Loucy (cell line): ENCODE data around the gene CACNA1C.

ENCODE experiments used
- H2AFZ ChIP-seq: fragments of 200-600 bp; sonication (generic); 2 replicates; pipeline ENCODE4 v1.6.0; 2016; ENCODE audit warnings: antibody characterized with exemption, mild to moderate bottlenecking, low read length, moderate library complexity
- H3F3A ChIP-seq: fragments of 200-600 bp; 2 replicates; pipeline ENCODE4 v1.6.0; 2016; ENCODE audit warnings: antibody characterized with exemption, low read depth, mild to moderate bottlenecking
- H3K27me3 ChIP-seq: fragments of 200-600 bp; sonication (generic); 2 replicates; pipeline ENCODE4 v1.6.1; 2014; ENCODE audit warnings: low read length, mild to moderate bottlenecking; ENCODE audit not compliant: insufficient read depth, poor library complexity, severe bottlenecking
- H3K36me3 ChIP-seq: fragments of 200-600 bp; sonication (generic); 2 replicates; pipeline ENCODE4 v1.6.1; 2016; ENCODE audit warnings: low read length; ENCODE audit not compliant: insufficient read depth
- H3K4me1 ChIP-seq: fragments of 200-600 bp; sonication (generic); 2 replicates; pipeline ENCODE4 v1.5.1; 2014; ENCODE audit warnings: low read length, mild to moderate bottlenecking; ENCODE audit not compliant: insufficient read depth, poor library complexity, severe bottlenecking
- H3K4me2 ChIP-seq: fragments of 200-600 bp; sonication (generic); 2 replicates; pipeline ENCODE4 v1.6.0; 2014; ENCODE audit warnings: antibody characterized with exemption, low read length, low read depth, mild to moderate bottlenecking; ENCODE audit not compliant: poor library complexity, severe bottlenecking
- H3K4me3 ChIP-seq: fragments of 200-600 bp; sonication (generic); 2 replicates; pipeline ENCODE4 v1.5.1; 2014; ENCODE audit warnings: low read length, mild to moderate bottlenecking, mixed read lengths; ENCODE audit not compliant: poor library complexity, severe bottlenecking
- H3K79me2 ChIP-seq: fragments of 200-600 bp; sonication (generic); 2 replicates; pipeline ENCODE4 v1.6.1; 2014; ENCODE audit warnings: low read length; ENCODE audit not compliant: insufficient read depth
- H3K9ac ChIP-seq: fragments of 200-600 bp; sonication (generic); 2 replicates; pipeline ENCODE4 v1.6.0; 2014; ENCODE audit warnings: mild to moderate bottlenecking, low read depth, low read length, moderate library complexity; ENCODE audit not compliant: poor library complexity, severe bottlenecking
- H3K9me2 ChIP-seq: fragments of 200-600 bp; sonication (generic); replicated peaks from 2 replicates; pipeline ENCODE4 v1.6.1; 2016; ENCODE audit warnings: low read depth, low read length, mixed read lengths
- H3K9me3 ChIP-seq: fragments of 200-600 bp; sonication (generic); 2 replicates; pipeline ENCODE4 v1.6.1; 2014; ENCODE audit warnings: mild to moderate bottlenecking, antibody characterized with exemption, low read length, low read depth; ENCODE audit not compliant: insufficient read depth
- H4K20me1 ChIP-seq: fragments of 200-600 bp; sonication (generic); 2 replicates; pipeline ENCODE4 v1.6.0; 2014; ENCODE audit warnings: antibody characterized with exemption, low read length, mild to moderate bottlenecking; ENCODE audit not compliant: insufficient read depth, poor library complexity, severe bottlenecking
- CTCF ChIP-seq: fragments of 200-600 bp; sonication (generic); conservative IDR thresholded peaks from 2 replicates; pipeline ENCODE4 v1.5.1; 2014; ENCODE audit warnings: mild to moderate bottlenecking, antibody characterized with exemption, low read length
- EZH2phosphoT487 ChIP-seq: fragments of 200-600 bp; IDR thresholded peaks from 2 replicates; pipeline ENCODE4 v1.6.1; 2018; ENCODE audit warnings: antibody characterized with exemption, mild to moderate bottlenecking, moderate library complexity, borderline replicate concordance

Gene CACNA1C

GRCh38 chr12:2693980-2694610, 641.3 kb downstream of the CACNA1C start:
- H4K20me1 ChIP-seq = no peaks in the 10 kb centered on the region
- no peaks in the 10 kb centered on the region for H3F3A ChIP-seq
- H3K4me3 ChIP-seq = no peak overlapping the region
- H3K4me2 ChIP-seq = no peak overlapping the region
- H3K9me2 ChIP-seq = no peaks in the 10 kb centered on the region
- no peaks in the 10 kb centered on the region for H3K9me3 ChIP-seq
- TF ChIP-seq CTCF = no peak
- H3K4me1 ChIP-seq = peaks cover 28% of the 10 kb centered on the region
- no peak overlapping the region for H3K9ac ChIP-seq
- H3K27me3 ChIP-seq = no peaks in the 10 kb centered on the region
- no peaks in the 10 kb centered on the region for H3K36me3 ChIP-seq
- peaks cover 12% of the 10 kb centered on the region; the same call in 1 of the 2 replicates for H3K79me2 ChIP-seq
- no peak overlapping the region for H2AFZ ChIP-seq

- peaks cover 17% of the 10 kb centered on the region for H3K4me1 ChIP-seq
- H3K9ac ChIP-seq = no peak overlapping the region
- no peak for TF ChIP-seq EZH2phosphoT487
- no peak for TF ChIP-seq CTCF
- no peaks in the 10 kb centered on the region for H3K27me3 ChIP-seq
- H3K79me2 ChIP-seq = no peaks in the 10 kb centered on the region
- H3K9me3 ChIP-seq = no peaks in the 10 kb centered on the region
- no peaks in the 10 kb centered on the region for H4K20me1 ChIP-seq
- H2AFZ ChIP-seq = no peak overlapping the region
- no peaks in the 10 kb centered on the region for H3K9me2 ChIP-seq
- no peak overlapping the region for H3K4me2 ChIP-seq
- no peak overlapping the region for H3K4me3 ChIP-seq
- no peaks in the 10 kb centered on the region for H3K36me3 ChIP-seq
- H3F3A ChIP-seq = no peaks in the 10 kb centered on the region
These were observed 643.3 kb downstream of the CACNA1C start for GRCh38 chr12:2696136-2696535.

DNA sequence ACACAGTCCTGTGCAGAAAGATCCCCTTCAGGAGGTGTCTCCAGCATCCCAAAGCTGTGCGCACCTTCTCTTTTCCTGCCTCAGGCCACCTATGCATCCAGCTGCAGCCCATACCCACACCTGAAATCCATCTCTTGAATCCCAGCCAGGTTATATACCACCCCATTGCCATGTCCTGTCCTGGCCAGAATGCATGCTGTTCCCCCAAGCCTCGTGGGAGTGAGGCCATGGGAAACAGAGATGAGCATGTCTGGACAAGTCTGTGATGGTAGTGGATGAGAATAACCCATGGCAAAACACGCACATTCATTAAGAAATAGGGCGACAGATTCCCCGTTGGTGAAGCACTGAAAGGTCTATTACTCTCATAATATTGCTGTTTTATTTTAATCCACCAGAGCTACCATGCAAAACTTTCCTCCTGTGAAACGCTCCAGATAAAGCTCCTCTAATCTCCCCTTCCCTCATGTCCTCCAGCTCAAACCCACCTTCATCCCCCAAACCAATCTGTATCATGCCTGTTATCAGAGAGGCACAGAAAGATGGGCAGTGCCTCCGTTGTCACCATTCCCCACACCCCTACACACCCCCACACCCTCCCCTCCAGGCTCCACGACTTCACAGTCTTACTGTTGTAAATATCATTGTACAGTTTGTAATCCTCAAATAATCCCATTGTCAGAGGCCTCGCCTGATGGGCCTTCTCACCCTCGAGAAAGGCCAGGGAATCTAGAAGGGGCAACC, 644.4 kb downstream of the CACNA1C start:
- no peak for TF ChIP-seq CTCF
- no peak for TF ChIP-seq EZH2phosphoT487
- no peaks in the 10 kb centered on the region for H3F3A ChIP-seq
- no peaks in the 10 kb centered on the region for H3K9me2 ChIP-seq
- H3K9me3 ChIP-seq = no peaks in the 10 kb centered on the region
- H3K27me3 ChIP-seq = no peaks in the 10 kb centered on the region
- H3K4me2 ChIP-seq = no peak overlapping the region
- no peak overlapping the region for H2AFZ ChIP-seq
- H3K9ac ChIP-seq = no peak overlapping the region
- peaks cover 16% of the 10 kb centered on the region for H3K4me1 ChIP-seq
- no peaks in the 10 kb centered on the region for H3K36me3 ChIP-seq
- no peak overlapping the region for H3K4me3 ChIP-seq
- H3K79me2 ChIP-seq = no peaks in the 10 kb centered on the region
- no peaks in the 10 kb centered on the region for H4K20me1 ChIP-seq
